Hepatocyte (in vitro differentiated cells): ENCODE results near the gene KRTAP1-1.
"Not testable (repeated sequence)": the region's sequence is repeated elsewhere in the genome, so short reads cannot be mapped to it uniquely, and the experiment has no call there.

ENCODE experiments used
- EZH2 ChIP-seq: fragments of 200-600 bp; sonication (generic); IDR thresholded peaks from 2 replicates; pipeline ENCODE4 v1.6.1; 2016; ENCODE audit warnings: antibody characterized with exemption, mild to moderate bottlenecking, borderline replicate concordance
- EZH2phosphoT487 ChIP-seq: fragments of 200-600 bp; sonication (generic); IDR thresholded peaks from one replicate; pipeline ENCODE4 v1.6.1; 2018; ENCODE audit warnings: antibody characterized with exemption, mild to moderate bottlenecking, low read depth, moderate library complexity; ENCODE audit not compliant: unreplicated experiment, severe bottlenecking
- TF ChIP-seq, protein P1 (sequence below): fragments of 200-600 bp; sonication (generic); IDR thresholded peaks from 2 replicates; pipeline ENCODE4 v1.5.1; 2016; ENCODE audit warnings: antibody characterized with exemption, mild to moderate bottlenecking; ENCODE audit not compliant: poor library complexity

DNA sequence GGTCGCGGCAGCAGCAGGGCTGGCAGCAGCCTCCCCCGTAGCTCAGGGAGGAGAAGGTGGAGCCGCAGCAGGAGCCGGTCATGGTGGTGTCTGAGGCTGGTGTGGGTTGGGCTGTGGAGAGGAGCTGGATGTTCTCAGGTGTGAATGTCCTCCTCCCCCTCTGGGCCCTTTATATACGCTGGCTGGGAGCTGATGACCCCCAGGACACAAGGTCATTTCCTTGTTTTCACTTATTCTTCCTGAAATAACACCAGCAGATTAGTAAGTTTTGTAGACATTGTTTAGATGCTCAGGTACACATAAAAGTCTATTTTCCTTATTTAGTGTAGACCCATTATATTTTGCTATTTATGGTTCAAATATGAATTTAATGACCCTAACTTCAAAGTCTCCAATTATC, 13.9 kb upstream of the KRTAP1-1 start, which contains the start of gene KRTAP2-2:
- TF ChIP-seq EZH2phosphoT487, EZH2: not testable (repeated sequence)
- TF ChIP-seq, protein P1, sequence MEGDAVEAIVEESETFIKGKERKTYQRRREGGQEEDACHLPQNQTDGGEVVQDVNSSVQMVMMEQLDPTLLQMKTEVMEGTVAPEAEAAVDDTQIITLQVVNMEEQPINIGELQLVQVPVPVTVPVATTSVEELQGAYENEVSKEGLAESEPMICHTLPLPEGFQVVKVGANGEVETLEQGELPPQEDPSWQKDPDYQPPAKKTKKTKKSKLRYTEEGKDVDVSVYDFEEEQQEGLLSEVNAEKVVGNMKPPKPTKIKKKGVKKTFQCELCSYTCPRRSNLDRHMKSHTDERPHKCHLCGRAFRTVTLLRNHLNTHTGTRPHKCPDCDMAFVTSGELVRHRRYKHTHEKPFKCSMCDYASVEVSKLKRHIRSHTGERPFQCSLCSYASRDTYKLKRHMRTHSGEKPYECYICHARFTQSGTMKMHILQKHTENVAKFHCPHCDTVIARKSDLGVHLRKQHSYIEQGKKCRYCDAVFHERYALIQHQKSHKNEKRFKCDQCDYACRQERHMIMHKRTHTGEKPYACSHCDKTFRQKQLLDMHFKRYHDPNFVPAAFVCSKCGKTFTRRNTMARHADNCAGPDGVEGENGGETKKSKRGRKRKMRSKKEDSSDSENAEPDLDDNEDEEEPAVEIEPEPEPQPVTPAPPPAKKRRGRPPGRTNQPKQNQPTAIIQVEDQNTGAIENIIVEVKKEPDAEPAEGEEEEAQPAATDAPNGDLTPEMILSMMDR: not testable (repeated sequence)
